ENCODE measurements around the gene OR2S2.
A peak's percentile ranks its signal among the peaks of the same experiment; 100 is the strongest.
"Not testable (repeated sequence)": the region's sequence is repeated elsewhere in the genome, so short reads cannot be mapped to it uniquely, and the experiment has no call there.

The OR2S2 gene

GRCh38 chr9:35933550-35934067 is 24.3 kb downstream of the OR2S2 start:
- DNase-seq (ENCODE audit: low spot score) = no peak

- peak; percentile 17 for DNase-seq (ENCODE audit: low spot score)
Measured at GRCh38 chr9:35932735-35933134, 25.2 kb downstream of the OR2S2 start.

GRCh38 chr9:35930989-35931388 is 27.0 kb downstream of the OR2S2 start:
- DNase-seq (ENCODE audit: low spot score) = no peak

- DNase-seq (ENCODE audit: low spot score) = no peak
Measured at GRCh38 chr9:35930521-35930920, 27.4 kb downstream of the OR2S2 start.

- DNase-seq (ENCODE audit: low spot score) = no peak
Measured at GRCh38 chr9:35929453-35929718, 28.6 kb downstream of the OR2S2 start.

GRCh38 chr9:35928591-35929452 is 29.1 kb downstream of the OR2S2 start:
- no peak for DNase-seq (ENCODE audit: low spot score)

- DNase-seq (ENCODE audit: low spot score) = no peak
Measured at GRCh38 chr9:35923927-35924763, 33.8 kb downstream of the OR2S2 start.

GRCh38 chr9:35923598-35923926 is 34.4 kb downstream of the OR2S2 start:
- DNase-seq (ENCODE audit: low spot score) = no peak

GRCh38 chr9:35920051-35920620 is 37.8 kb downstream of the OR2S2 start:
- no peak for DNase-seq (ENCODE audit: low spot score)

GRCh38 chr9:35919212-35920008 is 38.5 kb downstream of the OR2S2 start:
- DNase-seq (ENCODE audit: low spot score) = no peak

- no peak for DNase-seq (ENCODE audit: low spot score)
Measured at GRCh38 chr9:35918780-35919179, 39.2 kb downstream of the OR2S2 start.

GRCh38 chr9:35917261-35917660 is 40.7 kb downstream of the OR2S2 start:
- no peak for DNase-seq (ENCODE audit: low spot score)

GRCh38 chr9:35915681-35916294 is 42.2 kb downstream of the OR2S2 start:
- DNase-seq (ENCODE audit: low spot score) = no peak

GRCh38 chr9:35914301-35914807 is 43.6 kb downstream of the OR2S2 start:
- no peak for DNase-seq (ENCODE audit: low spot score)

- not testable (repeated sequence) for DNase-seq (ENCODE audit: low spot score)
Measured at GRCh38 chr9:35913429-35913828, 44.5 kb downstream of the OR2S2 start.

- DNase-seq (ENCODE audit: low spot score) = no peak
Measured at GRCh38 chr9:35912791-35913400, 45.1 kb downstream of the OR2S2 start.

- DNase-seq (ENCODE audit: low spot score) = no peak
Measured at GRCh38 chr9:35911690-35912089, 46.3 kb downstream of the OR2S2 start.

- DNase-seq (ENCODE audit: low spot score) = peak; percentile 70
Measured at GRCh38 chr9:35910613-35911359, 47.2 kb downstream of the OR2S2 start.

- DNase-seq (ENCODE audit: low spot score) = no peak
Measured at GRCh38 chr9:35909687-35910612, 48.0 kb downstream of the OR2S2 start.

Data from activated CD4-positive, alpha-beta T cell treated with anti-CD3 and anti-CD28 coated beads, Interleukin-2, Interleukin-4, amounts not matched to agents 100 ng/mL and 50 ng/mL, durations not matched to agents 16 hours and 8 hours (primary cell).